ENCODE results near the gene SCYGR4.
"Not testable (repeated sequence)": the region's sequence is repeated elsewhere in the genome, so short reads cannot be mapped to it uniquely, and the experiment has no call there.

SCYGR4 gene

GRCh38 chr2:227614740-227615139 lies 2.6 kb upstream of the SCYGR4 start, which contains the start of gene SCYGR3:
SCYGR3 (minus strand) TSS chr2:227614840; CDS start chr2:227614840, 0 bp downstream.
- DNase-seq = no peak

- no peak for DNase-seq
These were observed 2.1 kb upstream of the SCYGR4 start for GRCh38 chr2:227615181-227615580.

DNA sequence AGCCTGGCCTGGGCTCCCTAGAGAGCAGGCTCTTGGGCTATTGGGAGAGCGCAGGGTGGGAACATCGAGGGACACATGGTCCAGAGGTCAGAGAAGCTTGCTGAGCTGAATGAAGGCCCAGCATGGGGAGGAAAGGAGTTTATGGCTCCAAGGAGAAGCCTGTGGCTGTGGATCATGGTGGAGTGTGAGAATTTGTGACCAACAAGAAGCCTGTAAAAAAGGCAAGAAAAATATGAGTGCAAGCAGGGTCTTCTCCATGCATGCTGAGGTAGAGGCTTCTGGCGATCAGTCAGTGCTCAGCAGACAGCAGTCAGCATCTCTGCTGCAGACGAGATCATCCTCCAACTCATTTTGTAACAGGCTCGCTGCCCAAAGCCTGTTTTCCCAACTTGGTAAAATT lies 1.4 kb upstream of the SCYGR4 start:
- DNase-seq = no peak

- DNase-seq = no peak
These were observed 667 bp upstream of the SCYGR4 start for GRCh38 chr2:227616631-227617030.

- no peak for DNase-seq
These were observed 5.9 kb downstream of the SCYGR4 start for GRCh38 chr2:227623226-227623625.

DNA sequence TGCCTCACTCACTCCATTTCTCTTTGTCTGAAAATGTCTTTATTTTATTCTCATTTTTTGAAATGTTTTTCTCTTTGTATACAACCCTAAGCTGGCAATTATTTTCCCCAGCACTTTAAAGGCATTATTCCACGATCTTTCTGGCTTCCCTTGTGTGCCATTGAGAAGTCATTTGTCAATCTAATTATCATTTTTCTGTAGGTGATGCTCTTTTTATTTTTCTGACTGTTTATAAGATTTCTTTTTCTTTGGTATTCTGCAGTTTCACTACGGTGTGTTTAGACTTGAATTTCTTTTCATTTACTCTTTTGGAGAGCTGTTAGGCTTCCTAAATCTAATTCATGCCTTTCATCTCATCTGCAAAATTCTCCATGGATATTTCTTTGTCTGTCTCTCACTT lies 8.1 kb downstream of the SCYGR4 start:
- DNase-seq = no peak

- DNase-seq = no peak
These were observed 9.4 kb downstream of the SCYGR4 start for GRCh38 chr2:227626580-227627151.

DNA sequence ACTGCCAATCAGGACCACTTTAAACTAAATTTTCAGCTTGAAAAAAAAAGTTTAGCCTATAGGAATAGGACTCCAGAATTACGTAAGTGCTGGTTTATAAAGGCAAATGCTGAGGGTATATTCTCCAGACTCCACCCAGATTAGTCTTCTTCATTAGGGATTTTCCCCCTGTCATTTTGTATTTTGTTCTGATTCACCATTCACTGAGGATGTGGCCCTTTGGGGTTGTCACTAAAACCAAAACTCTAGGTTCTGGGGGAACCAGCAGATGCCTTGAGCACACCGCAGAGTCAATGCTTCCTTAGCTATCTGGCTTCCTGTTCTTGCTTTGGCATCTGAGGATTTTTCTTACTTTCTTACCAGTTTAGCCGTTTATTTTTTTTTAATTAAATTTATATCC lies 10.5 kb downstream of the SCYGR4 start:
- no peak for DNase-seq

DNA sequence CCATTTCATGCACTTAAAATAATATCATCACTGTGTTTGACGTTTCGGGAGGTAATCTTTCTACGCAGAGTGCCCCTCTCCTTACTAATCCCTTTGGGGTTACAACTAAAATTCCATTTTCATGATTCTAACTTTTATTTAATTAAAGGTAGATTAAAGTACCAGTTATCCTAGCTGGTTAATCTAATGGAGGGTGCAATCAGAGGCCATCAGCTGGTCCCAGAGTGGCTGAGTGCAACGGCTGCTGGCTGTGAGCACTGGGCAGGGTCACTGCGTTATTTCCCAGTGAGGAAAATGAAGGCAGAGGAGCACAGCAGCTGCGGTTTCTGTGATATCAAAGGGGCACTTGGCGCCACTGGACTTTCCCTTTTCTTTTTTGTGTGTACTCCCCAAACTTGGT lies 12.1 kb downstream of the SCYGR4 start:
- no peak for DNase-seq

GRCh38 chr2:227630322-227630721 lies 13.0 kb downstream of the SCYGR4 start:
- no peak for DNase-seq

GRCh38 chr2:227632827-227633226 lies 15.5 kb downstream of the SCYGR4 start:
- no peak for DNase-seq

- DNase-seq = no peak
These were observed 16.9 kb downstream of the SCYGR4 start for GRCh38 chr2:227634201-227634600.

GRCh38 chr2:227642656-227643055 lies 25.4 kb downstream of the SCYGR4 start:
- no peak for DNase-seq

DNA sequence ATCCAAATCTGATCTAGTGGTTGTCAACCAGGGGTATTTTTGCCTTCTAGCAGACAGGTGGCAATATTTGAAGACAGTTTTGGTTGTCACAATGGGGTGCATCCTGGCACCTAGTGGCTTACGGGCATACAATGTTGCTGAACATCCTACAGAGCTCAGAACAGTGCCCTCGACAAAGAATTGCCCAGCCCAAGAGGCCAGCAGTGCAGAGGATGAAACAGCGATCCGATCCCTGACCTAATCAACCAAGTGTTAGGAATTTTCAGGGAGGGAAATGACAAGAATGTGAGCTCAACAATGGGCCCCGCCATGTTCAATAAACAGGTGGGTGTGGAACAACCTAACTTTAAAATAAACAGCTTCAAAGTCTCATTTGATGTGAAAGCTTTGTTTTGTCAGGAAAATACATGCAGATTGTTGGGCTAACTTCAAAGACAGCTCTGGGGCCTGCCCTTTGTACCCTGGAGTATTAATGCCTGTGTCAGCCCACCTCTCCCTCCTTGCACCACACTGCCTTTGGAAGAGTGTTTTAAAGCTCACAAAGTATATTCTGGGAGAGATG lies 26.8 kb downstream of the SCYGR4 start:
- no peak for DNase-seq

DNA sequence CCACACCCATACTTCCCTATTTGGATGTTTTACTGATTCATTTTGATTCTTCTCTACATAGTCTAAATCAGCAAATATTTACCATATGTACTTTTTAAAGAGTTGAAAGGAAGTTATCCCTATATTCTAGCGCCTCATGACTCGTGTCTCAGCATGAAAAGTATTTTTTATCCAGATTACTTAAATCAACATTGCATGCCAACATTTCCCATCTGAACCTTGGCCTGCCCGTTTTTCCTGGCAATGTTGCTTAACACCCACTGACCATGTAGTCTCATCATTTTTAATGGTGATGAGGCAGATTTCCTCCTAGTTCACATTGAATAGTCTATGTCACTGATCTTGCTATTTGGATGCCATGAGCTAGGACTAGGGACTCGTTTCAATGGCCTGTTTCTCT lies 36.1 kb downstream of the SCYGR4 start:
- no peak for DNase-seq

GRCh38 chr2:227654426-227654825 lies 37.1 kb downstream of the SCYGR4 start:
- DNase-seq = no peak

GRCh38 chr2:227655454-227655853 lies 38.2 kb downstream of the SCYGR4 start:
- DNase-seq = no peak

- DNase-seq = no peak
These were observed 40.0 kb downstream of the SCYGR4 start for GRCh38 chr2:227657199-227657845.

DNA sequence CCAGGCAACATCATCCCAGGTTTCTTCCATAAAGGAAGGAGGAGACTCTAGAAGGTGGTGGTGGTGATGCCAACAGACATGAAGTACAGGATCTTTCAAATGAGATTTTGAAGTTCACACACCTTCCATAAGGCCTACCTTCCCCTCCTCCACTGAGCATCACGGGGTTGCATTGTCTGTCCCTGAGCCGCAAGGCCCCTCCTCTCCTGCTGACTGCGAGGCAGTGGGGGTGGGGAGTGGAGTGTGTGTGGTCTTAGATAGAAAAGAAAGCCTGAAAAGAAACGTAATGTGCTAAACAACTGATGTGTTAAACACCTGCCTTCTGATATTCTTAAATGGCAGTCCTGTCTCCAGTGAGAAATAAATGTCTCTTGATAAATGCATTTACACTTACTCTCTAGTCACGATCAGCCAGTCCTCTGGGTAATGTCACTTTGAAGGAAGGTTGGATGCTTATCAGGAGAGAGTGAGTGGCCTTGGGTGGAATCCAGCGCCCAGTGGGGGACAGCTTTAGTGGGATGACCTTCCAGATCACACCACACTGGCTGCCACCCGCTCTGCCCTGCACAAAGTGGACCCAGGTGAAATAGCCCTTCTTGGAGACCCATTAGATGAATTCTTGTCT lies 43.8 kb downstream of the SCYGR4 start:
- no peak for DNase-seq

- no peak for DNase-seq
These were observed 44.5 kb downstream of the SCYGR4 start for GRCh38 chr2:227661827-227662226.

- DNase-seq = no peak
These were observed 48.1 kb downstream of the SCYGR4 start for GRCh38 chr2:227665189-227665940.

GRCh38 chr2:227666631-227667170 lies 49.4 kb downstream of the SCYGR4 start, which contains the start of gene SCYGR5:
SCYGR5 (plus strand) TSS chr2:227666804; CDS start chr2:227666804, 0 bp downstream.
- DNase-seq = not testable (repeated sequence)
